K562 (cell line): Measurements from ENCODE around the gene BTG2. TPM values are rescaled to one million over a fixed set of nuclear protein-coding genes. Genes with fewer than 3 reads are reported as not detected.
A peak's percentile ranks its signal among the peaks of the same experiment; 100 is the strongest.

Source experiments
- CUX1 ChIP-seq: fragments of 200-800 bp; sonication (Bioruptor generic); IDR thresholded peaks from 2 replicates; pipeline ENCODE4 v1.6.1; 2016; ENCODE audit warnings: missing genetic modification characterization, missing compliant biosample characterization
- MBD2 ChIP-seq: sonication (generic); IDR thresholded peaks from 2 replicates; pipeline ENCODE4 v1.6.1; 2016; ENCODE audit warnings: low read depth, borderline replicate concordance
- POLR2AphosphoS5 ChIP-seq: IDR thresholded peaks from 2 replicates; pipeline ENCODE4 v1.6.1; 2011; ENCODE audit warnings: mild to moderate bottlenecking, low read depth, low read length, moderate library complexity; ENCODE audit not compliant: control insufficient read depth, insufficient read depth
- TBL1XR1 ChIP-seq, 2 experiments: IDR thresholded peaks; 2 replicates each; pipeline ENCODE4 v1.6.1; 2012; ENCODE audit warnings: improper control_type of control experiment in 2 of 2, low read length in 2 of 2, mild to moderate bottlenecking in 1 of 2
- ZNF12 ChIP-seq: sonication (generic); formaldehyde crosslinking; IDR thresholded peaks from 2 replicates; pipeline ENCODE4 v1.4.0; 2020; ENCODE audit warnings: mild to moderate bottlenecking, missing genetic modification reagents
- ZNF239 ChIP-seq: fragments of 250-450 bp; sonication (Bioruptor Pico); IDR thresholded peaks from 2 replicates; pipeline ENCODE4 v1.4.0; 2020; ENCODE audit warnings: mild to moderate bottlenecking
- polyA plus RNA-seq, 8 experiments: library from polyadenylated mRNA; depleted of rRNA in 4 of 8; stranded (reverse) in 5 of 8; unstranded in 3 of 8; fragments of >200 nt; fragmentation: Nextera tagmentation in 2 of 8; fragmentation: Illumina TruSeq in 1 of 8; extraction: Ambion mirVana in 2 of 8; extraction: Trizol in 1 of 8; gene quantifications; 2 replicates each; pipeline versions ENCODE4 v1.2.1 to v1.2.3, GENCODE V29; 2011 to 2014; ENCODE audit warnings: inconsistent platforms in 1 of 8, missing spikeins in 1 of 8
- total RNA-seq, 7 experiments: library from RNA; depleted of rRNA in 6 of 7; stranded (reverse); fragments of >200 nt in 6 of 7; fragmentation: Illumina TruSeq in 2 of 7; extraction: Trizol in 2 of 7; gene quantifications; 2 replicates each; pipeline versions ENCODE4 v1.2.1 to v1.2.3, GENCODE V29; 2011 to 2021; ENCODE audit warnings: low replicate concordance in 1 of 7
- TF ChIP-seq, protein P1 (sequence below), 2 experiments: fragments of 450-650 bp; IDR thresholded peaks; 2 replicates each; pipeline ENCODE4 v1.6.1; 2018; ENCODE audit warnings: mild to moderate bottlenecking in 2 of 2, low read depth in 1 of 2; ENCODE audit not compliant: partially characterized antibody in 2 of 2
- TF ChIP-seq, protein P2 (sequence below): sonication (generic); formaldehyde crosslinking; IDR thresholded peaks from 2 replicates; pipeline ENCODE4 v1.8.0; 2022; ENCODE audit warnings: mild to moderate bottlenecking, missing genetic modification reagents
- TF ChIP-seq, protein P3 (sequence below): fragments of 450-650 bp; formaldehyde crosslinking; IDR thresholded peaks from 2 replicates; pipeline ENCODE4 v1.4.0; 2022; ENCODE audit warnings: mild to moderate bottlenecking, moderate library complexity

Gene BTG2
- total and polyA plus RNA-seq, 9 of the 15 experiments (the other 6 are each of a cell fraction or from before 2014, with no cell fraction given), result 2.3 to 41.9 (median 8.7) TPM

GRCh38 chr1:203300441-203301330 lies 4.6 kb upstream of the BTG2 start (continued):
- TF ChIP-seq TBL1XR1 (IDR thresholded peaks at IDR 0.05; ENCODE audit: low read length in 2 of 2), result peak in 1 of 2 experiments; percentile 97; a peak in 2 of 4 replicates
- TF ChIP-seq, protein P1, sequence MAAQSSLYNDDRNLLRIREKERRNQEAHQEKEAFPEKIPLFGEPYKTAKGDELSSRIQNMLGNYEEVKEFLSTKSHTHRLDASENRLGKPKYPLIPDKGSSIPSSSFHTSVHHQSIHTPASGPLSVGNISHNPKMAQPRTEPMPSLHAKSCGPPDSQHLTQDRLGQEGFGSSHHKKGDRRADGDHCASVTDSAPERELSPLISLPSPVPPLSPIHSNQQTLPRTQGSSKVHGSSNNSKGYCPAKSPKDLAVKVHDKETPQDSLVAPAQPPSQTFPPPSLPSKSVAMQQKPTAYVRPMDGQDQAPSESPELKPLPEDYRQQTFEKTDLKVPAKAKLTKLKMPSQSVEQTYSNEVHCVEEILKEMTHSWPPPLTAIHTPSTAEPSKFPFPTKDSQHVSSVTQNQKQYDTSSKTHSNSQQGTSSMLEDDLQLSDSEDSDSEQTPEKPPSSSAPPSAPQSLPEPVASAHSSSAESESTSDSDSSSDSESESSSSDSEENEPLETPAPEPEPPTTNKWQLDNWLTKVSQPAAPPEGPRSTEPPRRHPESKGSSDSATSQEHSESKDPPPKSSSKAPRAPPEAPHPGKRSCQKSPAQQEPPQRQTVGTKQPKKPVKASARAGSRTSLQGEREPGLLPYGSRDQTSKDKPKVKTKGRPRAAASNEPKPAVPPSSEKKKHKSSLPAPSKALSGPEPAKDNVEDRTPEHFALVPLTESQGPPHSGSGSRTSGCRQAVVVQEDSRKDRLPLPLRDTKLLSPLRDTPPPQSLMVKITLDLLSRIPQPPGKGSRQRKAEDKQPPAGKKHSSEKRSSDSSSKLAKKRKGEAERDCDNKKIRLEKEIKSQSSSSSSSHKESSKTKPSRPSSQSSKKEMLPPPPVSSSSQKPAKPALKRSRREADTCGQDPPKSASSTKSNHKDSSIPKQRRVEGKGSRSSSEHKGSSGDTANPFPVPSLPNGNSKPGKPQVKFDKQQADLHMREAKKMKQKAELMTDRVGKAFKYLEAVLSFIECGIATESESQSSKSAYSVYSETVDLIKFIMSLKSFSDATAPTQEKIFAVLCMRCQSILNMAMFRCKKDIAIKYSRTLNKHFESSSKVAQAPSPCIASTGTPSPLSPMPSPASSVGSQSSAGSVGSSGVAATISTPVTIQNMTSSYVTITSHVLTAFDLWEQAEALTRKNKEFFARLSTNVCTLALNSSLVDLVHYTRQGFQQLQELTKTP (IDR thresholded peaks at IDR 0.05; ENCODE audit: low read depth in 1 of 2, partially characterized antibody in 2 of 2), result peak; percentile 44 to 68
- TF ChIP-seq MBD2, result peak; percentile 71
- TF ChIP-seq, protein P2, sequence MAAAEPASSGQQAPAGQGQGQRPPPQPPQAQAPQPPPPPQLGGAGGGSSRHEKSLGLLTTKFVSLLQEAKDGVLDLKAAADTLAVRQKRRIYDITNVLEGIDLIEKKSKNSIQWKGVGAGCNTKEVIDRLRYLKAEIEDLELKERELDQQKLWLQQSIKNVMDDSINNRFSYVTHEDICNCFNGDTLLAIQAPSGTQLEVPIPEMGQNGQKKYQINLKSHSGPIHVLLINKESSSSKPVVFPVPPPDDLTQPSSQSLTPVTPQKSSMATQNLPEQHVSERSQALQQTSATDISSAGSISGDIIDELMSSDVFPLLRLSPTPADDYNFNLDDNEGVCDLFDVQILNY (CRISPR knock-in tag), result no peak
- TF ChIP-seq CUX1, result peak; percentile 49; the same call in 1 of the 2 replicates
- peak; percentile 95 for TF ChIP-seq POLR2AphosphoS5
- TF ChIP-seq ZNF239 (CRISPR knock-in tag), result peak; percentile 68
- TF ChIP-seq, protein P3, sequence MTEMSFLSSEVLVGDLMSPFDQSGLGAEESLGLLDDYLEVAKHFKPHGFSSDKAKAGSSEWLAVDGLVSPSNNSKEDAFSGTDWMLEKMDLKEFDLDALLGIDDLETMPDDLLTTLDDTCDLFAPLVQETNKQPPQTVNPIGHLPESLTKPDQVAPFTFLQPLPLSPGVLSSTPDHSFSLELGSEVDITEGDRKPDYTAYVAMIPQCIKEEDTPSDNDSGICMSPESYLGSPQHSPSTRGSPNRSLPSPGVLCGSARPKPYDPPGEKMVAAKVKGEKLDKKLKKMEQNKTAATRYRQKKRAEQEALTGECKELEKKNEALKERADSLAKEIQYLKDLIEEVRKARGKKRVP (CRISPR knock-in tag), result peak; percentile 66; the same call in 1 of the 2 replicates
- TF ChIP-seq ZNF12 (CRISPR knock-in tag), result peak; percentile 79
